Measurements from ENCODE around the gene HDHD5.

DNA sequence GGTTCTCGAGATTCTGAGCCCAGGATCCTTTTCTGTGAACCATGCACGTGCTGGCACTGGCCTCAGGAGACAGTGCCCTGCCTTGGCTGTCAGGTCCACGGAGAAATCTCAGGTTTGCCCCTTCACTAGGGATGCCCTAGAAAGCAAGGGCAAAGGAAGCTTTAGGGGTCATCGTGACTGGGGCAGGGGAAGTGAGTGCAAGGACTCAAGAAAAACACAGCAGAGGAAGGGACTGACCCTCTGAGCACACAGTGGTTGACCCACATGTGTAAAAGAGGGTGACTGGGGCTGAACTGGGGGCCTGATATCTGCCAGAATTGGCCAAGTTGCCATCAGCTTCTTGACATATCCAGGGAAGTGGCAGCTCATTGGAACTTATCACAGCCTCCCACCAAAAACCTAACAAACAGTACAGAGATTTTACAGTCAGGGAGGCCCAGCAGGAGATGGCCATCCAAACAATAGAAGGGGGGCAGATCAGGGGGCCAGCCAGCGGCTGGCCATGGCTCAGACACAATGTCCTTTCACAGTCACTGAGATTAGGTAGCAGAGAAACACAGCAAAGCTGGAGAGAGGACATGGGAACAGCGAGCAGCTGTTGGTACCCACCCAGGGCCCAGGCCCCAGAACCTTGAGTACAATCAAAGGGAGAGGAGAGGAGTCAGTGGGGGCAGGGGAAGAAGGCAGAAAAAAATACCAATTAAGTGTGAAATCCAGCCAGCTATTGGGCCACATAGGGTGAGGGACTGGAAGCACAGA, 42.3 kb downstream of the HDHD5 start:
- TF ChIP-seq, protein P1, sequence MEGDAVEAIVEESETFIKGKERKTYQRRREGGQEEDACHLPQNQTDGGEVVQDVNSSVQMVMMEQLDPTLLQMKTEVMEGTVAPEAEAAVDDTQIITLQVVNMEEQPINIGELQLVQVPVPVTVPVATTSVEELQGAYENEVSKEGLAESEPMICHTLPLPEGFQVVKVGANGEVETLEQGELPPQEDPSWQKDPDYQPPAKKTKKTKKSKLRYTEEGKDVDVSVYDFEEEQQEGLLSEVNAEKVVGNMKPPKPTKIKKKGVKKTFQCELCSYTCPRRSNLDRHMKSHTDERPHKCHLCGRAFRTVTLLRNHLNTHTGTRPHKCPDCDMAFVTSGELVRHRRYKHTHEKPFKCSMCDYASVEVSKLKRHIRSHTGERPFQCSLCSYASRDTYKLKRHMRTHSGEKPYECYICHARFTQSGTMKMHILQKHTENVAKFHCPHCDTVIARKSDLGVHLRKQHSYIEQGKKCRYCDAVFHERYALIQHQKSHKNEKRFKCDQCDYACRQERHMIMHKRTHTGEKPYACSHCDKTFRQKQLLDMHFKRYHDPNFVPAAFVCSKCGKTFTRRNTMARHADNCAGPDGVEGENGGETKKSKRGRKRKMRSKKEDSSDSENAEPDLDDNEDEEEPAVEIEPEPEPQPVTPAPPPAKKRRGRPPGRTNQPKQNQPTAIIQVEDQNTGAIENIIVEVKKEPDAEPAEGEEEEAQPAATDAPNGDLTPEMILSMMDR (IDR thresholded peaks at IDR 0.05) = no peak
- TF ChIP-seq, protein P2, sequence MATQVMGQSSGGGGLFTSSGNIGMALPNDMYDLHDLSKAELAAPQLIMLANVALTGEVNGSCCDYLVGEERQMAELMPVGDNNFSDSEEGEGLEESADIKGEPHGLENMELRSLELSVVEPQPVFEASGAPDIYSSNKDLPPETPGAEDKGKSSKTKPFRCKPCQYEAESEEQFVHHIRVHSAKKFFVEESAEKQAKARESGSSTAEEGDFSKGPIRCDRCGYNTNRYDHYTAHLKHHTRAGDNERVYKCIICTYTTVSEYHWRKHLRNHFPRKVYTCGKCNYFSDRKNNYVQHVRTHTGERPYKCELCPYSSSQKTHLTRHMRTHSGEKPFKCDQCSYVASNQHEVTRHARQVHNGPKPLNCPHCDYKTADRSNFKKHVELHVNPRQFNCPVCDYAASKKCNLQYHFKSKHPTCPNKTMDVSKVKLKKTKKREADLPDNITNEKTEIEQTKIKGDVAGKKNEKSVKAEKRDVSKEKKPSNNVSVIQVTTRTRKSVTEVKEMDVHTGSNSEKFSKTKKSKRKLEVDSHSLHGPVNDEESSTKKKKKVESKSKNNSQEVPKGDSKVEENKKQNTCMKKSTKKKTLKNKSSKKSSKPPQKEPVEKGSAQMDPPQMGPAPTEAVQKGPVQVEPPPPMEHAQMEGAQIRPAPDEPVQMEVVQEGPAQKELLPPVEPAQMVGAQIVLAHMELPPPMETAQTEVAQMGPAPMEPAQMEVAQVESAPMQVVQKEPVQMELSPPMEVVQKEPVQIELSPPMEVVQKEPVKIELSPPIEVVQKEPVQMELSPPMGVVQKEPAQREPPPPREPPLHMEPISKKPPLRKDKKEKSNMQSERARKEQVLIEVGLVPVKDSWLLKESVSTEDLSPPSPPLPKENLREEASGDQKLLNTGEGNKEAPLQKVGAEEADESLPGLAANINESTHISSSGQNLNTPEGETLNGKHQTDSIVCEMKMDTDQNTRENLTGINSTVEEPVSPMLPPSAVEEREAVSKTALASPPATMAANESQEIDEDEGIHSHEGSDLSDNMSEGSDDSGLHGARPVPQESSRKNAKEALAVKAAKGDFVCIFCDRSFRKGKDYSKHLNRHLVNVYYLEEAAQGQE (IDR thresholded peaks at IDR 0.05; ENCODE audit: insufficient read depth in 1 of 2, low read depth in 2 of 2, low read length in 1 of 2) = no peak
- TF ChIP-seq SIN3A (IDR thresholded peaks at IDR 0.05; ENCODE audit: borderline replicate concordance, insufficient read depth, low read depth, low read length) (no peak), TCF7L2 (IDR thresholded peaks at IDR 0.05; ENCODE audit: low read depth, low read length) (no peak)

Data from Panc1 (cell line).